HepG2 (cell line): ENCODE results near the gene JUND. TPM values are rescaled to one million over a fixed set of nuclear protein-coding genes. Genes with fewer than 3 reads are reported as not detected.

Experiments used
- CENPT ChIP-seq: sonication (generic); formaldehyde crosslinking; IDR thresholded peaks from 2 replicates; pipeline ENCODE4 v1.8.0; 2022; ENCODE audit warnings: low read depth, mild to moderate bottlenecking, moderate library complexity, missing genetic modification reagents
- GLI4 ChIP-seq: sonication (generic); formaldehyde crosslinking; IDR thresholded peaks from 2 replicates; pipeline ENCODE4 v1.5.1; 2020; ENCODE audit warnings: missing genetic modification reagents, mild to moderate bottlenecking, moderate library complexity, borderline replicate concordance
- GTF2F1 ChIP-seq: fragments of 150-350 bp; IDR thresholded peaks from 2 replicates; pipeline ENCODE4 v1.6.1; 2014; ENCODE audit warnings: low read length
- HMGA1 ChIP-seq: sonication (generic); formaldehyde crosslinking; conservative IDR thresholded peaks from 2 replicates; pipeline ENCODE4 v1.4.0; 2020; ENCODE audit warnings: missing genetic modification reagents
- KDM1A ChIP-seq: IDR thresholded peaks from 2 replicates; pipeline ENCODE4 v1.6.1; 2016; ENCODE audit warnings: missing compliant biosample characterization
- KDM5B ChIP-seq: sonication (generic); formaldehyde crosslinking; IDR thresholded peaks from 2 replicates; pipeline ENCODE4 v1.4.0; 2020; ENCODE audit warnings: missing genetic modification reagents, mild to moderate bottlenecking, borderline replicate concordance
- MAFK ChIP-seq, 2 experiments: IDR thresholded peaks in 1 of 2; conservative IDR thresholded peaks in 1 of 2; 2 replicates each; pipeline ENCODE4 v1.6.1; 2011; ENCODE audit warnings: improper control_type of control experiment in 2 of 2, low read length in 2 of 2
- NONO ChIP-seq, 2 experiments: fragments of 450-650 bp in 1 of 2; sonication (generic) in 1 of 2; formaldehyde crosslinking in 1 of 2; IDR thresholded peaks in 1 of 2; conservative IDR thresholded peaks in 1 of 2; 2 replicates each; pipeline versions ENCODE4 v1.6.1 to v1.8.0; 2017 to 2022; ENCODE audit warnings: mild to moderate bottlenecking in 1 of 2, missing genetic modification reagents in 1 of 2, moderate library complexity in 1 of 2
- NR2F2 ChIP-seq: IDR thresholded peaks from 2 replicates; pipeline ENCODE4 v1.6.1; 2012; ENCODE audit warnings: low read depth, inconsistent platforms, borderline replicate concordance
- POLR2AphosphoS2 ChIP-seq: IDR thresholded peaks from 2 replicates; pipeline ENCODE4 v1.6.1; 2011; ENCODE audit warnings: low read depth, low read length, improper control_type of control experiment
- RFXAP ChIP-seq: sonication (generic); formaldehyde crosslinking; IDR thresholded peaks from 2 replicates; pipeline ENCODE4 v1.4.0; 2020; ENCODE audit warnings: missing genetic modification reagents, borderline replicate concordance
- SALL2 ChIP-seq: sonication (generic); formaldehyde crosslinking; IDR thresholded peaks from 2 replicates; pipeline ENCODE4 v1.8.1; 2023; ENCODE audit warnings: mild to moderate bottlenecking, missing genetic modification reagents, inconsistent platforms
- SPEN ChIP-seq: sonication (generic); formaldehyde crosslinking; IDR thresholded peaks from 2 replicates; pipeline ENCODE4 v1.5.1; 2020; ENCODE audit warnings: low read depth, mild to moderate bottlenecking, missing genetic modification reagents
- TCF12 ChIP-seq, 2 experiments: fragments of 450-650 bp in 1 of 2; sonication (generic) in 1 of 2; formaldehyde crosslinking in 1 of 2; IDR thresholded peaks; 2 replicates each; pipeline versions ENCODE4 v1.6.1 to v1.8.0; 2017 to 2022; ENCODE audit warnings: antibody characterized with exemption in 1 of 2, mild to moderate bottlenecking in 1 of 2, missing genetic modification reagents in 1 of 2, moderate library complexity in 1 of 2
- TSC22D2 ChIP-seq: sonication (generic); formaldehyde crosslinking; IDR thresholded peaks from 2 replicates; pipeline ENCODE4 v1.5.1; 2020; ENCODE audit warnings: missing genetic modification reagents, mild to moderate bottlenecking, borderline replicate concordance
- ZIK1 ChIP-seq: sonication (generic); formaldehyde crosslinking; IDR thresholded peaks from 2 replicates; pipeline ENCODE4 v1.5.0; 2020; ENCODE audit warnings: mild to moderate bottlenecking, low read depth, missing genetic modification reagents, borderline replicate concordance
- ZNF138 ChIP-seq: sonication (generic); formaldehyde crosslinking; IDR thresholded peaks from 2 replicates; pipeline ENCODE4 v1.5.0; 2020; ENCODE audit warnings: mild to moderate bottlenecking, low read depth, missing genetic modification reagents
- ZNF232 ChIP-seq: sonication (generic); formaldehyde crosslinking; IDR thresholded peaks from 2 replicates; pipeline ENCODE4 v1.4.0; 2020; ENCODE audit warnings: missing genetic modification reagents, borderline replicate concordance
- ZNF331 ChIP-seq: sonication (generic); formaldehyde crosslinking; IDR thresholded peaks from 2 replicates; pipeline ENCODE4 v1.4.0; 2020; ENCODE audit warnings: missing genetic modification reagents
- ZNF335 ChIP-seq: sonication (generic); formaldehyde crosslinking; IDR thresholded peaks from 2 replicates; pipeline ENCODE4 v1.4.0; 2020; ENCODE audit warnings: missing genetic modification reagents
- ZNF431 ChIP-seq: sonication (generic); formaldehyde crosslinking; IDR thresholded peaks from 2 replicates; pipeline ENCODE4 v1.9.0; 2022; ENCODE audit warnings: missing genetic modification reagents, low read depth, mild to moderate bottlenecking, borderline replicate concordance
- ZNF501 ChIP-seq: sonication (generic); formaldehyde crosslinking; IDR thresholded peaks from 2 replicates; pipeline ENCODE4 v1.5.1; 2020; ENCODE audit warnings: mild to moderate bottlenecking, moderate library complexity, missing genetic modification reagents
- ZNF768 ChIP-seq: sonication (generic); formaldehyde crosslinking; IDR thresholded peaks from 2 replicates; pipeline ENCODE4 v1.4.0; 2020; ENCODE audit warnings: missing genetic modification reagents
- polyA plus RNA-seq, 8 experiments: library from polyadenylated mRNA; depleted of rRNA in 3 of 8; stranded (reverse) in 7 of 8; unstranded in 1 of 8; fragments of >200 nt; fragmentation: Illumina TruSeq in 4 of 8; extraction: Trizol in 4 of 8; gene quantifications; 2 replicates each; pipeline versions ENCODE4 v1.2.1 to v1.2.3, GENCODE V29; 2011 to 2016; ENCODE audit warnings: low read depth in 4 of 8, missing spikeins in 1 of 8, mixed read lengths in 1 of 8; ENCODE audit not compliant: insufficient read depth in 1 of 8
- total RNA-seq, 5 experiments: library from RNA; depleted of rRNA; stranded (reverse); fragments of >200 nt; fragmentation: Illumina TruSeq; extraction: Trizol; gene quantifications; 2 replicates each; pipeline ENCODE4 v1.2.3, GENCODE V29; 2016; ENCODE audit warnings: low read depth in 1 of 5
- TF ChIP-seq, protein P1 (sequence below): sonication (generic); formaldehyde crosslinking; IDR thresholded peaks from 2 replicates; pipeline ENCODE4 v1.5.1; 2020; ENCODE audit warnings: missing genetic modification reagents, mild to moderate bottlenecking, borderline replicate concordance
- TF ChIP-seq, protein P2 (sequence below): sonication (generic); formaldehyde crosslinking; IDR thresholded peaks from 2 replicates; pipeline ENCODE4 v1.8.0; 2022; ENCODE audit warnings: low read depth, missing genetic modification reagents

JUND gene
- total and polyA plus RNA-seq, 2 of the 13 experiments (the other 11 are each of a cell fraction or from before 2014, with no cell fraction given), result 41.2 to 59.8 TPM

DNA sequence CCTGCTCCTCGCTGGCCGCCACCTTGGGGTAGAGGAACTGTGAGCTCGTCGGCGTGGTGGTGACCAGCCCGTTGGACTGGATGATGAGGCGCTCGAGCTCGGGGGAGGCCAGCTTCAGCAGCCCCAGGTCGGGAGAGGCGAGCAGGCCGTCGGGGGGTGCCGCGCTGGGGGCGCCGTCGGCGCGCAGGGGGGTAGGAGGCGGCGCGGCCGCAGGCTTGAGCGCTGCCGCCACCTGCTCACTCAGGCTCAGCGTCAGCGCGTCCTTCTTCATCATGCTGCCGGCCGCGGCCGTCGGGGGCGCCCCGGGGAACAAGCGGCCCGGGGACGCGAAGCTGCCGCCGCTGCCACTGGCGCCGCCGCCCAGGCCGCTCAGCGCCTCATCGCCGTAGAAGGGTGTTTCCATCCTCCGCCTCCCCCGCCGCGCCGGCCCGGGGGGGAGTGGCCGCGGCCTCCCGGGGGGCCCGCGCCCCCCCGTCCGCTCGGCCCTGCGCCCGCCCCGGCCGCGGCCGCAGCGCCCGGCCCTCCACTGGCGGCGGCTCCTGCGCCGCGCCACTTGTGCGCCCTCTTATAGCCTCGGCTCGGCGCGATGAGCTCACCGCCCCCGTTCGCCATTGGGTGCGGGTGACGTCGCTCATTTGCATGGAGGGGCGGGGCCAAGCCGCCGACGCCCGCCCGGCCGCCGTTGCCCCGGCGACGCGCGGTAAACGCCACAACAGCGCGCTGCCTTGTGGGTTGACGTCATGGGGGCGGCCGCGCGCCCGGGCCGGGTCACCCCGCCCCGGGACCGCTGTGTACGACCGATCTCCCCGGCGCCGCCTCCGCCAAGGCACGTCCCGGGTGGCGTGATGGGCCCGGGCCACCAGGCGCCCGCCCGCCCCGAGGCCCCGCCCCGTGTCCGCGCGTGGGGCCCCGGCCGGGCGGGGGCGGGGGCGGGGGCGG, at the start of gene JUND (continued):
- TF ChIP-seq RFXAP (peak; percentile 55; the same call in 1 of the 2 replicates), MAFK (conservative IDR thresholded peaks at IDR 0.05 in 1 of 2, IDR thresholded peaks at IDR 0.05 in 1 of 2; ENCODE audit: low read length in 2 of 2) (no peak), ZNF138 (CRISPR knock-in tag) (no peak), ZNF335 (CRISPR knock-in tag) (no peak), GTF2F1 (peak; percentile 94), TSC22D2 (no peak), SALL2 (CRISPR knock-in tag) (0 out of 2 replicates have a peak, but pooled peaks have one; percentile 42), GLI4 (CRISPR knock-in tag) (peak; percentile 43; the same call in 1 of the 2 replicates), POLR2AphosphoS2 (0 out of 2 replicates have a peak, but pooled peaks have one; percentile 26), SPEN (peak; percentile 78), NR2F2 (no peak), ZNF431 (no peak), ZNF501 (0 out of 2 replicates have a peak, but pooled peaks have one; percentile 17), NONO (IDR thresholded peaks at IDR 0.05) (no peak), NONO (CRISPR knock-in tag; conservative IDR thresholded peaks at IDR 0.05) (0 out of 2 replicates have a peak, but pooled peaks have one; percentile 34), KDM5B (peak; percentile 6; the same call in 1 of the 2 replicates), TCF12 (IDR thresholded peaks at IDR 0.05) (no peak), TCF12 (CRISPR knock-in tag; IDR thresholded peaks at IDR 0.05) (0 out of 2 replicates have a peak, but pooled peaks have one; percentile 12), KDM1A (CRISPR knock-in tag) (no peak), HMGA1 (CRISPR knock-in tag) (no peak), ZIK1 (CRISPR knock-in tag) (peak; percentile 39; the same call in 1 of the 2 replicates), CENPT (CRISPR knock-in tag) (no peak), ZNF232 (CRISPR knock-in tag) (peak; percentile 30; the same call in 1 of the 2 replicates), ZNF768 (CRISPR knock-in tag) (peak; percentile 10; the same call in 1 of the 2 replicates), ZNF331 (CRISPR knock-in tag) (no peak; the same call in none of the 2 replicates)
- TF ChIP-seq, protein P1, sequence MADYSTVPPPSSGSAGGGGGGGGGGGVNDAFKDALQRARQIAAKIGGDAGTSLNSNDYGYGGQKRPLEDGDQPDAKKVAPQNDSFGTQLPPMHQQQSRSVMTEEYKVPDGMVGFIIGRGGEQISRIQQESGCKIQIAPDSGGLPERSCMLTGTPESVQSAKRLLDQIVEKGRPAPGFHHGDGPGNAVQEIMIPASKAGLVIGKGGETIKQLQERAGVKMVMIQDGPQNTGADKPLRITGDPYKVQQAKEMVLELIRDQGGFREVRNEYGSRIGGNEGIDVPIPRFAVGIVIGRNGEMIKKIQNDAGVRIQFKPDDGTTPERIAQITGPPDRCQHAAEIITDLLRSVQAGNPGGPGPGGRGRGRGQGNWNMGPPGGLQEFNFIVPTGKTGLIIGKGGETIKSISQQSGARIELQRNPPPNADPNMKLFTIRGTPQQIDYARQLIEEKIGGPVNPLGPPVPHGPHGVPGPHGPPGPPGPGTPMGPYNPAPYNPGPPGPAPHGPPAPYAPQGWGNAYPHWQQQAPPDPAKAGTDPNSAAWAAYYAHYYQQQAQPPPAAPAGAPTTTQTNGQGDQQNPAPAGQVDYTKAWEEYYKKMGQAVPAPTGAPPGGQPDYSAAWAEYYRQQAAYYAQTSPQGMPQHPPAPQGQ (CRISPR knock-in tag), result no peak
- TF ChIP-seq, protein P2, sequence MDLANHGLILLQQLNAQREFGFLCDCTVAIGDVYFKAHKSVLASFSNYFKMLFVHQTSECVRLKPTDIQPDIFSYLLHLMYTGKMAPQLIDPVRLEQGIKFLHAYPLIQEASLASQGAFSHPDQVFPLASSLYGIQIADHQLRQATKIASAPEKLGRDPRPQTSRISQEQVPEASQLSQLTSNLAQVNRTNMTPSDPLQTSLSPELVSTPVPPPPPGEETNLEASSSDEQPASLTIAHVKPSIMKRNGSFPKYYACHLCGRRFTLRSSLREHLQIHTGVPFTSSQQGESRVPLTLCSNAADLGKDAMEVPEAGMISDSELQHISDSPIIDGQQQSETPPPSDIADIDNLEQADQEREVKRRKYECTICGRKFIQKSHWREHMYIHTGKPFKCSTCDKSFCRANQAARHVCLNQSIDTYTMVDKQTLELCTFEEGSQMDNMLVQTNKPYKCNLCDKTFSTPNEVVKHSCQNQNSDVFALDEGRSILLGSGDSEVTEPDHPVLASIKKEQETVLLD (CRISPR knock-in tag), result peak; percentile 97
